B cell (primary cell): ENCODE measurements around the gene LHX5.

Experiments
- CTCF ChIP-seq: fragments of 200-600 bp; IDR thresholded peaks from one replicate; pipeline ENCODE4 v1.8.0; 2022; ENCODE audit warnings: antibody characterized with exemption, mild to moderate bottlenecking
- EZH2 ChIP-seq: IDR thresholded peaks from 2 replicates; pipeline ENCODE4 v1.6.1; 2012; ENCODE audit warnings: borderline replicate concordance, low read depth, mild to moderate bottlenecking, moderate library complexity, low read length; ENCODE audit not compliant: insufficient read depth, poor library complexity, severe bottlenecking

- TF ChIP-seq CTCF (no peak), EZH2 (no peak)
These were observed 35.1 kb downstream of the LHX5 start for GRCh38 chr12:113436586-113436985.
